HepG2 (cell line): ENCODE results near the gene TATDN2. TPM values are rescaled to one million over a fixed set of nuclear protein-coding genes. Genes with fewer than 3 reads are reported as not detected.

Experiments used
- ATF7-NPFF ChIP-seq: sonication (generic); formaldehyde crosslinking; IDR thresholded peaks from 2 replicates; pipeline ENCODE4 v1.8.1; 2023; ENCODE audit warnings: mild to moderate bottlenecking, low read depth, missing genetic modification reagents, moderate library complexity
- BCL6 ChIP-seq: IDR thresholded peaks from 2 replicates; pipeline ENCODE4 v1.6.1; 2016; ENCODE audit warnings: missing genetic modification reagents, missing compliant biosample characterization
- CAMTA2 ChIP-seq: sonication (generic); formaldehyde crosslinking; IDR thresholded peaks from 2 replicates; pipeline ENCODE4 v1.4.0; 2020; ENCODE audit warnings: mild to moderate bottlenecking, missing genetic modification reagents, borderline replicate concordance
- CHD2 ChIP-seq: IDR thresholded peaks from 2 replicates; pipeline ENCODE4 v1.6.1; 2011; ENCODE audit warnings: low read depth, low read length, improper control_type of control experiment
- EED ChIP-seq: sonication (generic); formaldehyde crosslinking; IDR thresholded peaks from 2 replicates; pipeline ENCODE4 v1.5.0; 2020; ENCODE audit warnings: mild to moderate bottlenecking, missing genetic modification reagents
- FOXK1 ChIP-seq: sonication (generic); formaldehyde crosslinking; IDR thresholded peaks from 2 replicates; pipeline ENCODE4 v1.4.0; 2020; ENCODE audit warnings: low read depth, missing genetic modification reagents, borderline replicate concordance
- FOXP1 ChIP-seq, 2 experiments: fragments of 450-650 bp in 1 of 2; IDR thresholded peaks; 2 replicates each; pipeline ENCODE4 v1.6.1; 2017 to 2018; ENCODE audit warnings: antibody characterized with exemption in 1 of 2
- HIC2 ChIP-seq: sonication (generic); formaldehyde crosslinking; IDR thresholded peaks from 2 replicates; pipeline ENCODE4 v1.9.0; 2022; ENCODE audit warnings: low read depth, missing genetic modification reagents
- KMT2A ChIP-seq: sonication (generic); formaldehyde crosslinking; IDR thresholded peaks from 2 replicates; pipeline ENCODE4 v1.4.0; 2020; ENCODE audit warnings: missing genetic modification reagents
- MIXL1 ChIP-seq: IDR thresholded peaks from 2 replicates; pipeline ENCODE4 v1.6.1; 2016
- MYC ChIP-seq: sonication (generic); formaldehyde crosslinking; IDR thresholded peaks from 2 replicates; pipeline ENCODE4 v1.9.0; 2021; ENCODE audit warnings: missing genetic modification reagents, borderline replicate concordance
- NFKB2 ChIP-seq: sonication (generic); formaldehyde crosslinking; IDR thresholded peaks from 2 replicates; pipeline ENCODE4 v1.4.0; 2020; ENCODE audit warnings: missing genetic modification reagents, borderline replicate concordance
- NFYB ChIP-seq: sonication (generic); formaldehyde crosslinking; IDR thresholded peaks from 2 replicates; pipeline ENCODE4 v1.4.0; 2020; ENCODE audit warnings: missing genetic modification reagents
- PRDM15 ChIP-seq: sonication (generic); formaldehyde crosslinking; IDR thresholded peaks from 2 replicates; pipeline ENCODE4 v1.4.0; 2020; ENCODE audit warnings: missing genetic modification reagents
- SAFB2 ChIP-seq: sonication (generic); formaldehyde crosslinking; IDR thresholded peaks from 2 replicates; pipeline ENCODE4 v1.5.1; 2020; ENCODE audit warnings: missing genetic modification reagents, low read depth, mild to moderate bottlenecking, borderline replicate concordance
- SIX4 ChIP-seq: sonication (generic); formaldehyde crosslinking; IDR thresholded peaks from 2 replicates; pipeline ENCODE4 v1.4.0; 2020; ENCODE audit warnings: missing genetic modification reagents
- ZBTB38 ChIP-seq: sonication (generic); formaldehyde crosslinking; IDR thresholded peaks from 2 replicates; pipeline ENCODE4 v1.5.1; 2020; ENCODE audit warnings: mild to moderate bottlenecking, missing genetic modification reagents
- ZFP82 ChIP-seq: sonication (generic); formaldehyde crosslinking; IDR thresholded peaks from 2 replicates; pipeline ENCODE4 v1.5.1; 2020; ENCODE audit warnings: mild to moderate bottlenecking, missing genetic modification reagents, borderline replicate concordance
- ZNF20 ChIP-seq: sonication (generic); formaldehyde crosslinking; IDR thresholded peaks from 2 replicates; pipeline ENCODE4 v1.4.0; 2020; ENCODE audit warnings: mild to moderate bottlenecking, moderate library complexity, missing genetic modification reagents
- ZNF260 ChIP-seq: sonication (generic); formaldehyde crosslinking; IDR thresholded peaks from 2 replicates; pipeline ENCODE4 v1.4.0; 2020; ENCODE audit warnings: missing genetic modification reagents, low read depth, mild to moderate bottlenecking, borderline replicate concordance
- ZNF564 ChIP-seq: sonication (generic); formaldehyde crosslinking; IDR thresholded peaks from 2 replicates; pipeline ENCODE4 v1.8.1; 2023; ENCODE audit warnings: mild to moderate bottlenecking, missing genetic modification reagents
- ZNF605 ChIP-seq: sonication (generic); formaldehyde crosslinking; IDR thresholded peaks from 2 replicates; pipeline ENCODE4 v1.8.0; 2022; ENCODE audit warnings: mild to moderate bottlenecking, missing genetic modification reagents
- ZNF607 ChIP-seq: sonication (generic); formaldehyde crosslinking; IDR thresholded peaks from 2 replicates; pipeline ENCODE4 v1.5.1; 2020; ENCODE audit warnings: missing genetic modification reagents, mild to moderate bottlenecking, borderline replicate concordance
- ZNF652 ChIP-seq: IDR thresholded peaks from 2 replicates; pipeline ENCODE4 v1.6.1; 2016; ENCODE audit warnings: low read depth, borderline replicate concordance
- ZNF740 ChIP-seq: sonication (generic); formaldehyde crosslinking; IDR thresholded peaks from 2 replicates; pipeline ENCODE4 v1.4.0; 2020; ENCODE audit warnings: missing genetic modification reagents
- polyA plus RNA-seq, 8 experiments: library from polyadenylated mRNA; depleted of rRNA in 3 of 8; stranded (reverse) in 7 of 8; unstranded in 1 of 8; fragments of >200 nt; fragmentation: Illumina TruSeq in 4 of 8; extraction: Trizol in 4 of 8; gene quantifications; 2 replicates each; pipeline versions ENCODE4 v1.2.1 to v1.2.3, GENCODE V29; 2011 to 2016; ENCODE audit warnings: low read depth in 4 of 8, missing spikeins in 1 of 8, mixed read lengths in 1 of 8; ENCODE audit not compliant: insufficient read depth in 1 of 8
- total RNA-seq, 5 experiments: library from RNA; depleted of rRNA; stranded (reverse); fragments of >200 nt; fragmentation: Illumina TruSeq; extraction: Trizol; gene quantifications; 2 replicates each; pipeline ENCODE4 v1.2.3, GENCODE V29; 2016; ENCODE audit warnings: low read depth in 1 of 5

Gene TATDN2
- total and polyA plus RNA-seq, 2 of the 13 experiments (the other 11 are each of a cell fraction or from before 2014, with no cell fraction given), result 12.1 to 21.9 TPM

- TF ChIP-seq PRDM15 (peak; percentile 84), SAFB2 (peak; percentile 75; the same call in 1 of the 2 replicates), KMT2A (CRISPR knock-in tag) (0 out of 2 replicates have a peak, but pooled peaks have one; percentile 30), EED (CRISPR knock-in tag) (no peak; the same call in 1 of the 2 replicates), CAMTA2 (CRISPR knock-in tag) (0 out of 2 replicates have a peak, but pooled peaks have one; percentile 69), ZFP82 (CRISPR knock-in tag) (no peak), ZNF20 (no peak), ZNF260 (CRISPR knock-in tag) (no peak), MIXL1 (CRISPR knock-in tag) (peak; percentile 60; the same call in 1 of the 2 replicates), NFYB (CRISPR knock-in tag) (peak; percentile 84), ZNF605 (CRISPR knock-in tag) (peak; percentile 66; the same call in 1 of the 2 replicates), HIC2 (CRISPR knock-in tag) (no peak), FOXP1 (IDR thresholded peaks at IDR 0.05) (no peak), FOXP1 (CRISPR knock-in tag; IDR thresholded peaks at IDR 0.05) (no peak), ATF7-NPFF (peak; percentile 95), NFKB2 (CRISPR knock-in tag) (peak; percentile 39; the same call in 1 of the 2 replicates), FOXK1 (CRISPR knock-in tag) (peak; percentile 21; the same call in 1 of the 2 replicates), MYC (CRISPR knock-in tag) (peak; percentile 84; the same call in 1 of the 2 replicates), CHD2 (no peak), ZNF564 (CRISPR knock-in tag) (peak; percentile 54; the same call in 1 of the 2 replicates), ZNF652 (CRISPR knock-in tag) (no peak), ZBTB38 (CRISPR knock-in tag) (peak; percentile 78), SIX4 (CRISPR knock-in tag) (0 out of 2 replicates have a peak, but pooled peaks have one; percentile 42), BCL6 (no peak), ZNF607 (CRISPR knock-in tag) (peak; percentile 94), ZNF740 (CRISPR knock-in tag) (0 out of 2 replicates have a peak, but pooled peaks have one; percentile 53)
These were observed at the start of gene TATDN2 (continued) for GRCh38 chr3:10248184-10248983.
